Loucy (cell line): ENCODE results near the gene ARMC12.

Experiments used
- EZH2phosphoT487 ChIP-seq: fragments of 200-600 bp; IDR thresholded peaks from 2 replicates; pipeline ENCODE4 v1.6.1; 2018; ENCODE audit warnings: antibody characterized with exemption, mild to moderate bottlenecking, moderate library complexity, borderline replicate concordance
- TF ChIP-seq, protein P1 (sequence below): fragments of 200-600 bp; sonication (generic); conservative IDR thresholded peaks from 2 replicates; pipeline ENCODE4 v1.5.1; 2014; ENCODE audit warnings: mild to moderate bottlenecking, antibody characterized with exemption, low read length

DNA sequence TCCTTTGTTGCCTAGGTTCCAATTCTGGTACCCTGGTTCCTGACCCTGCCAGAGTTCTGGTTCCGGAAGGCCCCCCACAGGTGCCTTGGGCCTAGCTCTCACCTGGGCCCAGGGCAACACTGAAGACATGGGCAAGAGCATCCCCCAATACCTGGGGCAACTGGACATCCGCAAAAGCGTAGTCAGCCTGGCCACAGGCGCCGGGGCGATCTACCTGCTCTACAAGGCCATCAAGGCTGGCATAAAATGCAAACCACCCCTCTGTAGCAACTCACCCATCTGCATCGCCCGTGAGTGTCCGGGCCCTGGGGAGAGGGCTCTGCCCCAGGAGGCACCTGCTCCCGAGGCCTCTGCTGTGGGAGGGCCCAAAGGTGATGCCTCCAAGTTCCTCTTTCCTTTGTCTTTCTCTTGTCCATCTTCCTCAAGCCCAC, at the start of gene ARMC12:
- TF ChIP-seq, protein P1, sequence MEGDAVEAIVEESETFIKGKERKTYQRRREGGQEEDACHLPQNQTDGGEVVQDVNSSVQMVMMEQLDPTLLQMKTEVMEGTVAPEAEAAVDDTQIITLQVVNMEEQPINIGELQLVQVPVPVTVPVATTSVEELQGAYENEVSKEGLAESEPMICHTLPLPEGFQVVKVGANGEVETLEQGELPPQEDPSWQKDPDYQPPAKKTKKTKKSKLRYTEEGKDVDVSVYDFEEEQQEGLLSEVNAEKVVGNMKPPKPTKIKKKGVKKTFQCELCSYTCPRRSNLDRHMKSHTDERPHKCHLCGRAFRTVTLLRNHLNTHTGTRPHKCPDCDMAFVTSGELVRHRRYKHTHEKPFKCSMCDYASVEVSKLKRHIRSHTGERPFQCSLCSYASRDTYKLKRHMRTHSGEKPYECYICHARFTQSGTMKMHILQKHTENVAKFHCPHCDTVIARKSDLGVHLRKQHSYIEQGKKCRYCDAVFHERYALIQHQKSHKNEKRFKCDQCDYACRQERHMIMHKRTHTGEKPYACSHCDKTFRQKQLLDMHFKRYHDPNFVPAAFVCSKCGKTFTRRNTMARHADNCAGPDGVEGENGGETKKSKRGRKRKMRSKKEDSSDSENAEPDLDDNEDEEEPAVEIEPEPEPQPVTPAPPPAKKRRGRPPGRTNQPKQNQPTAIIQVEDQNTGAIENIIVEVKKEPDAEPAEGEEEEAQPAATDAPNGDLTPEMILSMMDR, result no peak
- no peak for TF ChIP-seq EZH2phosphoT487
